HCT116 (cell line): ENCODE measurements around the gene ACR. TPM values are rescaled to one million over a fixed set of nuclear protein-coding genes. Genes with fewer than 3 reads are reported as not detected.

Experiments used
- ATAC-seq: fragments of 200-7000 bp; cut with Tn5 transposase; 2 replicates; pipeline ENCODE4 v1.9.1; 2020; ENCODE audit warnings: mild to moderate bottlenecking, moderate library complexity
- BruUV-seq: library from RNA; stranded (reverse); fragments of 400-500 nt; replicated peaks from 2 replicates; lab custom pipeline; 2021; lab: Mats Ljungman, UMichigan
- CTCF ChIA-PET: fragments of 300-600 bp; sonication (Branson Sonifier 250); formaldehyde crosslinking; loops from one replicate; lab custom pipeline; 2021; ENCODE audit warnings: antibody characterized with exemption; lab: Charles Lee
- POLR2A ChIA-PET: fragments of 300-600, 350-600 bp; sonication (Branson Sonifier 250); formaldehyde crosslinking; loops from one replicate; lab custom pipeline; 2021; ENCODE audit warnings: antibody characterized with exemption; lab: Charles Lee
- RAD21 ChIA-PET, 2 experiments: fragments of 300-600 bp; sonication (Branson Sonifier 250); formaldehyde crosslinking; loops; one replicate each; lab custom pipeline; 2023; ENCODE audit warnings: low total read pairs in 2 of 2; ENCODE audit not compliant: uncharacterized antibody in 2 of 2, unreplicated experiment in 2 of 2, low non-redundant PET in 1 of 2; lab: Charles Lee
- DNase-seq: peaks from one replicate; pipeline ENCODE4 v3.0.0-alpha.2; 2010; ENCODE audit warnings: low read depth, low spot score
- H2AFZ ChIP-seq: fragments of 200-600 bp; shearing (Covaris generic), sonication (generic); 2 replicates; pipeline ENCODE4 v1.6.1; 2017; ENCODE audit warnings: low read depth, mixed run types, mixed read lengths, antibody characterized with exemption, low read length; ENCODE audit not compliant: poor library complexity, severe bottlenecking
- H3K27ac ChIP-seq: 2 replicates; pipeline ENCODE4 v1.5.1; 2012; ENCODE audit warnings: low read depth, low read length
- H3K27me3 ChIP-seq: fragments of 200-600 bp; sonication (generic); 2 replicates; pipeline ENCODE4 v1.6.1; 2016; ENCODE audit warnings: mixed run types, low read length, mixed read lengths; ENCODE audit not compliant: insufficient read depth
- H3K36me3 ChIP-seq, 2 experiments: fragments of 200-500 bp in 1 of 2; fragments of 200-600 bp in 1 of 2; sonication (Bioruptor generic) in 1 of 2; sonication (generic) in 1 of 2; 2 replicates each; pipeline versions ENCODE4 v1.5.1 to v1.6.1; 2014 to 2016; ENCODE audit warnings: low read length in 2 of 2, inconsistent platforms in 1 of 2, mixed read lengths in 1 of 2, mixed run types in 1 of 2; ENCODE audit not compliant: insufficient read depth in 2 of 2, control insufficient read depth in 1 of 2
- H3K4me1 ChIP-seq, 2 experiments: fragments of 200-600 bp in 1 of 2; sonication (generic) in 1 of 2; 2 replicates each; pipeline versions ENCODE4 v1.5.1 to v1.6.1; 2012 to 2017; ENCODE audit warnings: low read length in 2 of 2, inconsistent platforms in 1 of 2, mild to moderate bottlenecking in 1 of 2, mixed read lengths in 1 of 2, mixed run types in 1 of 2, moderate library complexity in 1 of 2; ENCODE audit not compliant: insufficient read depth in 2 of 2, control insufficient read depth in 1 of 2
- H3K4me2 ChIP-seq: fragments of 200-600 bp; sonication (generic); 2 replicates; pipeline ENCODE4 v1.6.1; 2017; ENCODE audit warnings: mixed run types, low read length, mixed read lengths
- H3K4me3 ChIP-seq, 2 experiments: fragments of 200-600 bp in 1 of 2; sonication (generic) in 1 of 2; replicated peaks in 1 of 2; 2 replicates each; pipeline ENCODE4 v1.5.1; 2011 to 2016; ENCODE audit warnings: low read length in 2 of 2, control low read depth in 1 of 2, low read depth in 1 of 2, mild to moderate bottlenecking in 1 of 2, mixed read lengths in 1 of 2, mixed run types in 1 of 2
- H3K79me2 ChIP-seq: fragments of 200-600 bp; sonication (generic); 2 replicates; pipeline ENCODE4 v1.6.1; 2017; ENCODE audit warnings: mild to moderate bottlenecking, mixed run types, low read length, moderate library complexity, mixed read lengths; ENCODE audit not compliant: insufficient read depth
- H3K9ac ChIP-seq: fragments of 200-600 bp; sonication (generic); 2 replicates; pipeline ENCODE4 v1.6.1; 2016; ENCODE audit warnings: low read length, mixed read lengths
- H3K9me2 ChIP-seq: fragments of 200-600 bp; sonication (generic), shearing (Covaris generic); 2 replicates; pipeline ENCODE4 v1.6.1; 2017; ENCODE audit warnings: mixed run types, mild to moderate bottlenecking, moderate library complexity; ENCODE audit not compliant: insufficient read depth
- H3K9me3 ChIP-seq, 2 experiments: fragments of 200-500 bp in 1 of 2; fragments of 200-600 bp in 1 of 2; sonication (Bioruptor generic) in 1 of 2; sonication (generic) in 1 of 2; 2 replicates each; pipeline ENCODE4 v1.6.1; 2014 to 2017; ENCODE audit warnings: low read length in 2 of 2, mixed read lengths in 2 of 2, inconsistent platforms in 1 of 2, low read depth in 1 of 2, mild to moderate bottlenecking in 1 of 2, mixed run types in 1 of 2, moderate library complexity in 1 of 2; ENCODE audit not compliant: control insufficient read depth in 1 of 2, insufficient read depth in 1 of 2
- H4K20me1 ChIP-seq: fragments of 200-600 bp; sonication (generic), shearing (Covaris generic); 2 replicates; pipeline ENCODE4 v1.6.1; 2017; ENCODE audit warnings: mixed run types, mild to moderate bottlenecking, moderate library complexity; ENCODE audit not compliant: insufficient read depth
- CBX3 ChIP-seq: IDR thresholded peaks from 2 replicates; pipeline ENCODE4 v1.6.1; 2012; ENCODE audit warnings: low read depth
- CTCF ChIP-seq, 3 experiments: fragments of 200-600 bp in 1 of 3; sonication (generic) in 1 of 3; IDR thresholded peaks in 2 of 3; conservative IDR thresholded peaks in 1 of 3; 2 replicates each; pipeline ENCODE4 v1.5.1; 2012 to 2017; ENCODE audit warnings: low read depth in 2 of 3, low read length in 2 of 3, antibody characterized with exemption in 1 of 3, borderline replicate concordance in 1 of 3, control low read depth in 1 of 3, mild to moderate bottlenecking in 1 of 3, mixed read lengths in 1 of 3, mixed run types in 1 of 3, moderate library complexity in 1 of 3; ENCODE audit not compliant: insufficient read depth in 1 of 3
- EGR1 ChIP-seq: IDR thresholded peaks from 2 replicates; pipeline ENCODE4 v1.6.1; 2012; ENCODE audit warnings: low read depth
- EZH2 ChIP-seq: fragments of 200-600 bp; sonication (generic); IDR thresholded peaks from 2 replicates; pipeline ENCODE4 v1.6.1; 2017; ENCODE audit warnings: antibody characterized with exemption, mixed run types
- JUND ChIP-seq: IDR thresholded peaks from 2 replicates; pipeline ENCODE4 v1.6.1; 2012
- POLR2A ChIP-seq: IDR thresholded peaks from 2 replicates; pipeline ENCODE4 v1.7.0; 2011; ENCODE audit warnings: borderline replicate concordance; ENCODE audit not compliant: insufficient read depth, insufficient read length; ENCODE audit errors: extremely low read depth
- REST ChIP-seq: IDR thresholded peaks from 2 replicates; pipeline ENCODE4 v1.6.1; 2012; ENCODE audit warnings: low read depth
- SIN3A ChIP-seq: IDR thresholded peaks from 2 replicates; pipeline ENCODE4 v1.6.1; 2012; ENCODE audit warnings: low read depth
- SRF ChIP-seq: IDR thresholded peaks from 2 replicates; pipeline ENCODE4 v1.6.1; 2012; ENCODE audit warnings: low read depth
- YY1 ChIP-seq: IDR thresholded peaks from 2 replicates; pipeline ENCODE4 v1.6.1; 2011; ENCODE audit warnings: low read length, low read depth, moderate library complexity, mild to moderate bottlenecking; ENCODE audit not compliant: insufficient replicate concordance; ENCODE audit errors: extremely low read depth
- ZFX ChIP-seq: fragments of 450-650 bp; IDR thresholded peaks from 2 replicates; pipeline ENCODE4 v1.6.1; 2017
- ZNF274 ChIP-seq: fragments of 200-500 bp; sonication (Bioruptor generic); IDR thresholded peaks from 2 replicates; pipeline ENCODE4 v1.6.1; 2014; ENCODE audit warnings: mild to moderate bottlenecking, low read depth, low read length, inconsistent platforms
- intact Hi-C: fragments of 100-400 bp; cut with micrococcal nuclease; formaldehyde crosslinking; loops from 2 replicates; pipeline ENCODE4 v1.10.0; 2022
- total RNA-seq: library from RNA; stranded (reverse); gene quantifications from one replicate; pipeline ENCODE4 v1.2.1, GENCODE V29; 2021; ENCODE audit not compliant: unreplicated experiment

Gene ACR
- total RNA-seq, 1 experiment from 2014 or later = 1.5 TPM

GRCh38 chr22:50711446-50712340 is 26.3 kb upstream of the ACR start:
- Histone ChIP-seq H3K9me3 (no peaks in the 10 kb centered on the region), H3K4me3 (no peak overlapping the region), H2AFZ (no peak overlapping the region), H3K27me3 (no peaks in the 10 kb centered on the region), H3K79me2 (no peaks in the 10 kb centered on the region), H4K20me1 (no peaks in the 10 kb centered on the region), H3K4me2 (no peak overlapping the region), H3K9ac (no peak overlapping the region), H3K36me3 (no peaks in the 10 kb centered on the region; a peak in 1 of 4 replicates), H3K4me1 (no peaks in the 10 kb centered on the region), H3K9me2 (no peaks in the 10 kb centered on the region), H3K27ac (no peak overlapping the region)
- BruUV-seq = no TSS peak
- RAD21 ChIA-PET = no interaction called here
- DNase-seq = no peak
- no peak for ATAC-seq
- intact Hi-C loops = no loop called here
- no peak for TF ChIP-seq EZH2
- no peak for TF ChIP-seq POLR2A
- no peak for TF ChIP-seq CBX3
- TF ChIP-seq ZFX = no peak
- TF ChIP-seq JUND = no peak
- POLR2A ChIA-PET = no interaction called here
- CTCF ChIA-PET = no interaction called here

GRCh38 chr22:50712341-50713007 is 25.5 kb upstream of the ACR start:
- no peak overlapping the region for H3K9ac ChIP-seq
- no peaks in the 10 kb centered on the region for H3K9me3 ChIP-seq
- H3K27me3 ChIP-seq = no peaks in the 10 kb centered on the region
- ATAC-seq = no peak
- H4K20me1 ChIP-seq = no peaks in the 10 kb centered on the region
- ChIA-PET CTCF (no interaction called here), POLR2A (no interaction called here), RAD21 (no interaction called here)
- no peaks in the 10 kb centered on the region; a peak in 1 of 4 replicates for H3K36me3 ChIP-seq
- no peak overlapping the region for H3K4me2 ChIP-seq
- DNase-seq = no peak
- H3K4me3 ChIP-seq = no peak overlapping the region
- intact Hi-C loops = no loop called here
- H3K79me2 ChIP-seq = no peaks in the 10 kb centered on the region
- no peak overlapping the region for H3K27ac ChIP-seq
- BruUV-seq = no TSS peak
- H2AFZ ChIP-seq = no peak overlapping the region
- no peaks in the 10 kb centered on the region for H3K9me2 ChIP-seq
- H3K4me1 ChIP-seq = no peaks in the 10 kb centered on the region
- TF ChIP-seq CTCF (IDR thresholded peaks at IDR 0.05 in 2 of 3, conservative IDR thresholded peaks at IDR 0.05 in 1 of 3; ENCODE audit: borderline replicate concordance in 1 of 3, insufficient read depth in 1 of 3, low read depth in 2 of 3, low read length in 2 of 3) (no peak), ZNF274 (no peak), EGR1 (no peak), SRF (no peak), YY1 (no peak), SIN3A (no peak), EZH2 (no peak), REST (no peak)
